Vagina (tissue), 2 donors: Measurements from ENCODE around the gene UBAP1L.

Experiments used
- POLR2A ChIP-seq, 2 donors: fragments of 450-650 bp; IDR thresholded peaks; one replicate each; pipeline ENCODE4 v1.6.1; 2017; ENCODE audit warnings: antibody characterized with exemption in 2 of 2, mild to moderate bottlenecking in 2 of 2, moderate library complexity in 2 of 2
- POLR2AphosphoS5 ChIP-seq, 2 donors: sonication (generic); formaldehyde crosslinking; IDR thresholded peaks; one replicate each; pipeline ENCODE4 v1.9.0; 2017; ENCODE audit warnings: antibody characterized with exemption in 2 of 2, mild to moderate bottlenecking in 2 of 2, low read depth in 1 of 2; ENCODE audit not compliant: insufficient read depth in 1 of 2
- TF ChIP-seq, protein P1 (sequence below), 3 experiments: fragments of 450-650 bp in 2 of 3; fragments of 200-600 bp in 1 of 3; sonication (generic) in 1 of 3; IDR thresholded peaks; one replicate each; pipeline ENCODE4 v1.5.1; 2017 to 2019; ENCODE audit warnings: antibody characterized with exemption in 3 of 3, mild to moderate bottlenecking in 2 of 3, moderate library complexity in 2 of 3

DNA sequence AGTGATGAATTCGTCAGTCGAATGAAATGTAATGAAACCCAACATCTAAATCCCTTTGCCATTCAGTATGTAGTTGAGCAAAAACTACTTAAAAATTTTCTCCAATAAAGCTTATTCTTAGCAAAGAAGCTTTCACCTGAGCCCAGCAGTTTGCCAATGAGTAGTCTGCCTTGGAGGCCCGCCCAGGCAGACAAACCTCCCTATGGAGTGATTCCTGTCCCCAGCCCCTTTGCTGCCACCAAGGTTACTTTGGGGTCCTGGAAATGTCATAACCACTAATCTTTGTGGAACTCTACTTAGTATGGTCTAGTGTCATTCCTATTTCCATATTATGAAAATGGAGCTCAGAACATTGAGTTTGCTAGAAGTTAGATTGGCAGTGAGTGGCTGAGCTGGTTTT lies 12.1 kb downstream of the UBAP1L start:
- TF ChIP-seq POLR2A (IDR thresholded peaks at IDR 0.05) (no peak), POLR2AphosphoS5 (IDR thresholded peaks at IDR 0.05; ENCODE audit: insufficient read depth in 1 of 2, low read depth in 1 of 2) (no peak)
- TF ChIP-seq, protein P1, sequence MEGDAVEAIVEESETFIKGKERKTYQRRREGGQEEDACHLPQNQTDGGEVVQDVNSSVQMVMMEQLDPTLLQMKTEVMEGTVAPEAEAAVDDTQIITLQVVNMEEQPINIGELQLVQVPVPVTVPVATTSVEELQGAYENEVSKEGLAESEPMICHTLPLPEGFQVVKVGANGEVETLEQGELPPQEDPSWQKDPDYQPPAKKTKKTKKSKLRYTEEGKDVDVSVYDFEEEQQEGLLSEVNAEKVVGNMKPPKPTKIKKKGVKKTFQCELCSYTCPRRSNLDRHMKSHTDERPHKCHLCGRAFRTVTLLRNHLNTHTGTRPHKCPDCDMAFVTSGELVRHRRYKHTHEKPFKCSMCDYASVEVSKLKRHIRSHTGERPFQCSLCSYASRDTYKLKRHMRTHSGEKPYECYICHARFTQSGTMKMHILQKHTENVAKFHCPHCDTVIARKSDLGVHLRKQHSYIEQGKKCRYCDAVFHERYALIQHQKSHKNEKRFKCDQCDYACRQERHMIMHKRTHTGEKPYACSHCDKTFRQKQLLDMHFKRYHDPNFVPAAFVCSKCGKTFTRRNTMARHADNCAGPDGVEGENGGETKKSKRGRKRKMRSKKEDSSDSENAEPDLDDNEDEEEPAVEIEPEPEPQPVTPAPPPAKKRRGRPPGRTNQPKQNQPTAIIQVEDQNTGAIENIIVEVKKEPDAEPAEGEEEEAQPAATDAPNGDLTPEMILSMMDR (IDR thresholded peaks at IDR 0.05): no peak
